HG02610 (cell line): ENCODE data around the gene MYL7.

Experiments used
- ATAC-seq: cut with Tn5 transposase; IDR thresholded peaks from one replicate; pipeline ENCODE4 v1.9.1; 2021; ENCODE audit warnings: mild to moderate bottlenecking, moderate library complexity; ENCODE audit not compliant: unreplicated experiment

Gene MYL7

DNA sequence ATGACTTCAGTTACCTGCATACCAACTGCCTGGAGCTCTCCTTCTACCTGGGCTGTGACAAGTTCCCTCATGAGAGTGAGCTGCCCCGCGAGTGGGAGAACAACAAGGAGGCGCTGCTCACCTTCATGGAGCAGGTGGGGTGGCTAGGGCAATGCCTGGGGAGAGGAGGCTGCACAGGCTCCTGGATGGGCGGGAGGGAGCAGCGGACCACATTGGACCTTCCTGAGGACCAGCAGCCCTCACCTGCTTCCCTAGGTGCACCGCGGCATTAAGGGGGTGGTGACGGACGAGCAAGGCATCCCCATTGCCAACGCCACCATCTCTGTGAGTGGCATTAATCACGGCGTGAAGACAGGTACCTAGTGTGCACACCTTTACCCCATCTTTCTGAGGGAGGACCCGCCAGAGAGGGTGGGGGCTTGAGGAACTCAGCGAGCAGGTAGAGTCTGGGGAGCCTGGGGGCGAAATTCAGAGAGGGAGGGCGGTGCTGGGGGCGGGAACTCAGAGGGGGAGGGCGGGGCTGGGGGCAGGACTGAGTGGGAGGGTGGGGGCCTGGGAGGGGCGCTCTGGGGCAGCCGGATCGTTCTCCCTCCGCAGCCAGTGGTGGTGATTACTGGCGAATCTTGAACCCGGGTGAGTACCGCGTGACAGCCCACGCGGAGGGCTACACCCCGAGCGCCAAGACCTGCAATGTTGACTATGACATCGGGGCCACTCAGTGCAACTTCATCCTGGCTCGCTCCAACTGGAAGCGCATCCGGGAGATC, 28.0 kb downstream of the MYL7 start:
- no peak for ATAC-seq

GRCh38 chr7:44112231-44112996, 28.7 kb downstream of the MYL7 start:
- no peak for ATAC-seq

GRCh38 chr7:44111761-44112160, 29.4 kb downstream of the MYL7 start:
- ATAC-seq, result no peak

DNA sequence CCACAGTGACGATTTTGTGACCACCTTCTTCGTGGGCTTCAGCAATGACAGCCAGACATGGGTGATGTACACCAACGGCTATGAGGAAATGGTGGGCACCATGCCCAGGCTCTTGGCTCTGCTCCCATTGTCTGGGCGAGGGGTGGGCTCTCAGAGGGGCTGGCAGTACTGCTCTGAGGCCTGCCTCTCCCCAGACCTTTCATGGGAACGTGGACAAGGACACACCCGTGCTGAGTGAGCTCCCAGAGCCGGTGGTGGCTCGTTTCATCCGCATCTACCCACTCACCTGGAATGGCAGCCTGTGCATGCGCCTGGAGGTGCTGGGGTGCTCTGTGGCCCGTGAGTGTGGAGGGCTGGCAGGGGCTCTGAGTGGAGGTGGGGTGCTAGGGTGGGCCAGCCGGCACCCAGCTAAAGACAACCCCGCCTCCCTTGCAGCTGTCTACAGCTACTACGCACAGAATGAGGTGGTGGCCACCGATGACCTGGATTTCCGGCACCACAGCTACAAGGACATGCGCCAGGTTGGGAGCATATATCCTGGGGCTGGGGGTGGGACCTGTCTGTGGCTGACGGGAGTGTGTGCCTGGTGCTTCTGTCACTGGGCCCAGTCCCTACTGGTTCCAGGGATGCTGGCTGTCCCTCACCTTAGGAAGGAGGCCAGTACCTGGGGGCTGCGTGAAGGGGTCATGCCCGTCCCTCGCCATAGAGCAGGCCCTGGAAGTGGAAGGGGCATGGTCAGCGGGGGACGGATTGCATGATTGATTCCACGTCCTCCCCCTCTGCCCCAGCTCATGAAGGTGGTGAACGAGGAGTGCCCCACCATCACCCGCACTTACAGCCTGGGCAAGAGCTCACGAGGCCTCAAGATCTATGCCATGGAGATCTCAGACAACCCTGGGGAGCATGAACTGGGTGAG, 30.2 kb downstream of the MYL7 start:
- no peak for ATAC-seq

- ATAC-seq, result no peak
These were observed 31.1 kb downstream of the MYL7 start for GRCh38 chr7:44109991-44110390.

DNA sequence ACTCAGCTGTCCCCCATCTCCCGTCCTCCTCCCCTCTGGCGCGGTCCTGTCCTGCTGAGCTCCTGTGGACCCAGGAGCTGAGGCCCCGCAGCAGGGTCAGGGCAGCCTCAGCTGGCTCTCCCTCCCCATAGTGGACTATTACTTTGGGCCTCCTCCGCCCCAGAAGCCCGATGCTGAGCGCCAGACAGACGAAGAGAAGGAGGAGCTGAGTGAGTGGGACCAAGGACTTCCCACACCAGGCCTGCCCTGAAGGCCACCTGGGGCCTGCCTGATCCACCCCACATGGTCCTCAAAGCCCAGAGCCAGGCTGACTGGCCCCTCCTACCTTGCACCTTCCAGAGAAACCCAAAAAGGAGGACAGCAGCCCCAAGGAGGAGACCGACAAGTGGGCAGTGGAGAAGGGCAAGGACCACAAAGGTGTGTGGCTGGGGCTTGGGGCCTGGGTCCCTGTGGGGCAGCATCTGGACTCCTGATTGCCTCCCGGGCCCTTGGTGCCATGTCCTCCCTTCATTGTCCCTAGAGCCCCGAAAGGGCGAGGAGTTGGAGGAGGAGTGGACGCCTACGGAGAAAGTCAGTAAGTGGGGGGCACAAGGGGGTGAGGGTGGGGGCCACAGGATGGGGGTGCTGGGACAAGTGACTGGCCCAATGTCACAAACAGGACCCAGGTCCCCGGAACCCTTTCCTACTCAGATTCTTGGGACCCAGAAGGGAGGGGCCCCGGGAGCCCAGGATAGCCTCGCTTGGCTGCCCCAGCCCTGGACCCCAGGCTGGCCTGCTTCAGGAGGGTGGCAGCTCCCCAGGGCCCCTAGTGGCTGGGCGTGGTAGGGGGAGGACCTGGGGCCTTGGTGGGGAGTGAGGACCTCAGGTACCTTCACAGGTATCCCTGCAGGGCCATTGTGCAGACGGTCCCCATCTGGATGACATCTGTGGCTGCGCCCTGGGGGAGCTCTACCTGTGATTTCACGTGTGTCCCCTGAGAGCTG, 32.1 kb downstream of the MYL7 start:
- ATAC-seq, result no peak

DNA sequence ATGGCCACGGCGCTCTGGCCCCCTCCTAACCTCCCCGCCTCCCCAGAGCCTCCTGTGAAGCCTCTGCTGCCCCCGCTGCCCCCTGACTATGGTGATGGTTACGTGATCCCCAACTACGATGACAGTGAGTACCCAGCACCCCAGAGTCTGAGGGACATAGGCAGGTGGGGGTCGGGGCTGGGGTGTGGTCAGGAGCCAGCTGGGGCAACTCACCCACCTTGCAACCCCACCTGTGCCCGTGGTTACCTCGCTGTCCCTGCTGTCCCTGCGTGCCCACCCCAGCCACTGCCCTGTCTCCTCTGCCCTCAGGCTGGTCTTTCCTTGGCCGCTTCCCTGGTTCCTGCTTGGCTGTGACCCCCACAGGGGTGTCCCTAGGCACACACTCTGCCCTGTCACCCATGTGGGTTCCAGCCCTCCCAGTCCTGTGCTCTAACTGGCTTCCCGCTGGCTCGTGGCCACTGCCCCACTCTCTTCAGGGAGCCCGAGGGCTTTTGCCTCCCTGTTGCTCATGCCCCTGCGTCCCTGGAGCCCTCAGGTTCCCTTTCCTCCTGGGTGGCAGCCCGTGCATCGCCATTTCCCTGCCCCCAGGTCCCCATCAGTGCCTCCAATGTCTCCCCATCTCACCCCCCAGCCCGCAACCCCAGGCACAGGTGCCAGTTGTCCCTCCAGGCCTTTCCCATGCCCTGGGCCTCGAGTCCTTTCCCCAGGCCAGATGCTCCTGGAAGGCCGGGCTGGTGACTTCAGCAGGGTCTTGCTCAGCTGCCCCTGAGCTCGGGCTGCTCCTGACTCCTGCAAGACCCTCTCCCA, 33.0 kb downstream of the MYL7 start:
- ATAC-seq, result no peak

- no peak for ATAC-seq
These were observed 33.8 kb downstream of the MYL7 start for GRCh38 chr7:44107116-44107960.

DNA sequence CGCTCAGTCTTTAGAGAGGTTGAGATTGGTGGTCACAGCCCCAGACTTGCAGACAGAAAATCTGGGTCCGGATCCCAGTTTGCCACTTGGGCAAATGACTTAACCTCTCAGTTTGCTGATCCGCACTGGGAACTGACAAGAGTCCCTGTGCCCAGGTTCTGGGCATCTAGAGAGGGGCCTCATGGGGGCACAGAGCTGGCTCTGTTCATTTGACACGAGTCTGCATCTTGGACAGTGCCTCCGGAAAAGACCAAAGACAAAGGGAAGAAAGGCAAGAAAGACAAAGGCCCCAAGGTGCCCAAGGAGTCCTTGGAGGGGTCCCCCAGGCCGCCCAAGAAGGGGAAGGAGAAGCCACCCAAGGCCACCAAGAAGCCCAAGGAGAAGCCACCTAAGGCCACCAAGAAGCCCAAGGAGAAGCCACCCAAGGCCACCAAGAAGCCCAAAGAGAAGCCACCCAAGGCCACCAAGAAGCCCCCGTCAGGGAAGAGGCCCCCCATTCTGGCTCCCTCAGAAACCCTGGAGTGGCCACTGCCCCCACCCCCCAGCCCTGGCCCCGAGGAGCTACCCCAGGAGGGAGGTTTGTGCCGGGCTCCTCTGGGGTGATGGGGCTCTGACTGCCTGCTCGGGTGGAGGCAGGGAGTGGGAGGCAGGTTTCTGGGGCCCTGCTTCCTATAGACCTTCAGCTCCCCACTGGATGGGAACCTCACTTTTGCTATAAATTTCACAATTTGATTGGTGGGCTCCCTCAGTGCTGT, 34.6 kb downstream of the MYL7 start:
- no peak for ATAC-seq

GRCh38 chr7:44105832-44106231, 35.3 kb downstream of the MYL7 start:
- no peak for ATAC-seq

DNA sequence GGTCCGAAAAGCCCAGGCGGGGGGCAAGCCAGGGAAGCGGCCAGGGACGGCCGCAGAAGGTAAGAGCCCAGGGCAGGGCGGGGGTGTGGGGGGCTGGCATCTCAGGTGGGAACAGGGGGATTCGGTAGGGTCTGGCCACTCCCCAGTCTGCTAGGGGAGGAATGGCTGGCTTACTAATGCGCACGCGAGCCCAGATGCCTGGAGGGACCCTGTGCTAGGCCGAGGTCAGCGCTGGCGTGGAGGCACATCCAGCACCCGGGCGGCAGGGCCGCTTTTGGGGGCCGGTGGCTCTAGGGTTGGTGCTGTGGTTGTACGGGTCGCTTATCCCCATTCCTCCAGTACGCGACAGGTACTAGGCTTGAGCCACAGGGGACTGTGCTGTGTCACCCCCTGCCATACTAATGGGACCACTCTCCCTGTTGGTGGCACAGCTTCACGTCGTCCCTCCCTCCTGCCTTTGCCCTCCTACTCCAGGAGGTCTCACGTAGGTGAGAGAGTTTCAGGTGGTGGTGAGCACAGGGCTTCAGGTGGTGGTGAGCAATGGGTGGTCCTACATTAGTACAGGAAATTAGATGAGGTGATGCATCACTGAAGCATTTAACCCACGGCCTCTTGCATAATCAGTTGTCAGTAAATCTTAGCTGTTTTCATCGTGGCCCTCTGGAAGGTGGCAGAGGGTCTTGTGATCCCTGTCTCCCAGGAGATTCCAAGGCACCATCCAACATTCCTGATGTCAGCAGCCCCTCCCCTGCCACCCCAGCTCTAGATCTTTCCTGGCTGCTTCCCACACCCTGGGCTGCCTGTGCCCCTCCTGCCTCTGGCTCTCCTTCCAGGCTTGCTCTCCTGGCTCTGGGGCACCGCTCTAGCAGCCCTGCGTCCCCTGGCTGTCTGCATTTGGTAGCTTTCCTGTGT, 36.0 kb downstream of the MYL7 start:
- no peak for ATAC-seq

- no peak for ATAC-seq
These were observed 36.9 kb downstream of the MYL7 start, which contains the start of gene AEBP1 for GRCh38 chr7:44103923-44104859. Gene AEBP1, plus strand, starts transcription at chr7:44104345. Its CDS starts 321 bp downstream, at chr7:44104666.

DNA sequence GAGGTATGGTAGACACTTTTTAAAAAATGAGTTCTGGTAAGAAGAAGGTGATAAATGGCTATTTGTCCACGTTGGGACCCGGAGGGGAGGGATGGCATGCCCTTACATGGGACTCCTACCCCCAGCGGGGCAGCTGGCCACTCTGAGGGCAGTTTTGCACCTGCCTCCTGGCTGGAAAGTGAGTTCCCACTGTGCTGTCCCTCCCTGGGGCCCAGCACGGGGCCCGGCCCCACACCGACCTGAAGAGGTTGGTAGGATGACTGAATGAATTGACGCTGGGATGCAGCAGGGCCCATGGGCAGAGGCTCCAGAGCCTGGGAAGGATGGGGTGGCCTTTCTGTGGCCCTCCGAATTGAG, 37.6 kb downstream of the MYL7 start:
- no peak for ATAC-seq

DNA sequence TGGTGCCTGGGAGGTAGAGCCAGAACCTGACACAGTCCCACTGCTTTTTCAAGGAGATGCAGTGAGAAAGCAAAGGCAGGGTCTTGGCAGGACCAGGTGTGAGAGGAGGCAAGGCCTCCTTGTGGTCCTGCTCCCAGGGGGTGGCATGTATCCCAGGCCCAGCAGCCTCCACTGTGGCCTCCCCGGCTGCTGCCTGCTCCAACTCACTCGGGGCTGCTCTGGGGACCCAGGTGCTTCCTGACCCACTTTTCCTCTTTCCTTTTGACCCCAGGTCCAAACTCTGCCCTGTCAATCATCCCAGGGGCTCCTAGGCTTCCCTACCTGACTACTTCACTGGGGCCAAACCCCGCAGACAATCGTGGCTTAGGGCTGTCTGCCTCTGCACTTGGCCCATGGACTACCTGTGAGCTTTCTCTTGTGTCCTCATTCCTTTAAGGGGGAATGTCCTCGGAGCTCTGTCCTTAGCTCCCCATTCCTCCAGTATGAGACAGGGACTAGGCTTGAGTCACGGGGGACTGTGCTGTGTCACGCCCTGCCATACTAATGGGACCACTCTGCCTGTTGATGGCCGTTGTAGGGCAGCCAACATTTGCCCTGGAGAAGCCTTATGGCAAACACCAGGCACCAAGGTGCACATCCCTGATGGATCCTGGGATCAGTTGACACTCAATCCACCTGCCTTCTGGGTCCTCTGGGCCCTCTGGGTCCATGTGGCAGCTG, 38.1 kb downstream of the MYL7 start:
- no peak for ATAC-seq
